PC-9 (cell line): ENCODE results near the gene SCIN. TPM values are rescaled to one million over a fixed set of nuclear protein-coding genes. Genes with fewer than 3 reads are reported as not detected.
A peak's percentile ranks its signal among the peaks of the same experiment; 100 is the strongest.

Experiments used
- BruUV-seq: library from RNA; stranded (reverse); fragments of 400-500 nt; replicated peaks from 2 replicates; lab custom pipeline; 2021; lab: Mats Ljungman, UMichigan
- CTCF ChIA-PET: fragments of 300-600 bp; sonication (Branson Sonifier 250); formaldehyde crosslinking; loops from one replicate; lab custom pipeline; 2022; ENCODE audit warnings: antibody characterized with exemption; lab: Charles Lee
- POLR2A ChIA-PET: fragments of 300-600 bp; sonication (Branson Sonifier 250); formaldehyde crosslinking; loops from one replicate; lab custom pipeline; 2022; ENCODE audit warnings: antibody characterized with exemption; ENCODE audit not compliant: unreplicated experiment; lab: Charles Lee
- DNase-seq, 2 experiments: peaks; one replicate each; pipeline versions ENCODE4 v3.0.0 to v3.0.0-alpha.2; 2015 to 2022; ENCODE audit warnings: mixed read lengths in 1 of 2
- H2AFZ ChIP-seq: fragments of 200-600 bp; sonication (generic); 2 replicates; pipeline ENCODE4 v1.8.1; 2017; ENCODE audit warnings: antibody characterized with exemption
- H3F3A ChIP-seq: fragments of 200-600 bp; sonication (generic); 2 replicates; pipeline ENCODE4 v1.8.1; 2017; ENCODE audit warnings: antibody characterized with exemption, mild to moderate bottlenecking, low read depth; ENCODE audit not compliant: insufficient read depth
- H3K27ac ChIP-seq: fragments of 200-600 bp; sonication (generic); 2 replicates; pipeline ENCODE4 v1.6.1; 2016; ENCODE audit warnings: mixed run types
- H3K27me3 ChIP-seq: fragments of 200-600 bp; sonication (generic); 2 replicates; pipeline ENCODE4 v1.6.1; 2016; ENCODE audit warnings: low read depth, mixed run types; ENCODE audit not compliant: insufficient read depth
- H3K36me3 ChIP-seq: fragments of 200-600 bp; sonication (generic); 2 replicates; pipeline ENCODE4 v1.6.1; 2016; ENCODE audit warnings: low read depth, mixed run types
- H3K4me1 ChIP-seq: fragments of 200-600 bp; sonication (generic); replicated peaks from 2 replicates; pipeline ENCODE4 v1.6.1; 2016; ENCODE audit warnings: mixed run types; ENCODE audit not compliant: insufficient read depth
- H3K4me2 ChIP-seq: fragments of 200-600 bp; sonication (generic); 2 replicates; pipeline ENCODE4 v1.6.1; 2017; ENCODE audit warnings: mixed run types
- H3K4me3 ChIP-seq: fragments of 200-600 bp; sonication (generic); 2 replicates; pipeline ENCODE4 v1.6.1; 2016; ENCODE audit warnings: mixed run types
- H3K79me2 ChIP-seq: fragments of 200-600 bp; sonication (generic); 2 replicates; pipeline ENCODE4 v1.6.1; 2017; ENCODE audit warnings: low read depth, mixed run types
- H3K9me2 ChIP-seq: fragments of 200-600 bp; sonication (generic); 2 replicates; pipeline ENCODE4 v1.8.1; 2017; ENCODE audit warnings: mild to moderate bottlenecking; ENCODE audit not compliant: insufficient read depth
- H3K9me3 ChIP-seq: fragments of 200-600 bp; sonication (generic); 2 replicates; pipeline ENCODE4 v1.8.1; 2016; ENCODE audit warnings: low read depth; ENCODE audit not compliant: insufficient read depth
- H4K20me1 ChIP-seq: fragments of 200-600 bp; sonication (generic); 2 replicates; pipeline ENCODE4 v1.8.1; 2017; ENCODE audit not compliant: insufficient read depth
- CTCF ChIP-seq: fragments of 200-600 bp; sonication (generic); conservative IDR thresholded peaks from 2 replicates; pipeline ENCODE4 v1.6.1; 2017; ENCODE audit warnings: mixed run types, antibody characterized with exemption, mild to moderate bottlenecking, moderate library complexity
- EZH2 ChIP-seq: fragments of 200-600 bp; sonication (generic); IDR thresholded peaks from 2 replicates; pipeline ENCODE4 v1.8.0; 2017; ENCODE audit warnings: antibody characterized with exemption, low read depth
- intact Hi-C: fragments of 100-400 bp; cut with micrococcal nuclease; formaldehyde crosslinking; loops from one replicate; pipeline ENCODE4 v1.10.0; 2022; ENCODE audit not compliant: unreplicated experiment
- total RNA-seq: library from RNA; stranded (reverse); gene quantifications from 2 replicates; pipeline ENCODE4 v1.2.3, GENCODE V29; 2021

The SCIN gene
- total RNA-seq, 1 experiment from 2014 or later: 0.92 TPM

- no peaks in the 10 kb centered on the region for H3K36me3 ChIP-seq
- no peaks in the 10 kb centered on the region for H3K9me2 ChIP-seq
- H3K9me3 ChIP-seq: no peaks in the 10 kb centered on the region; the same call in 1 of the 2 replicates
- BruUV-seq: no TSS peak
- POLR2A ChIA-PET: interaction anchor here (0.6 to 0.9 kb wide), 5 partner anchors 11 to 375 kb away, joined by 3 to 6 read pairs (median 3); partner anchors contain the start of gene ARL4A
- no peaks in the 10 kb centered on the region for H4K20me1 ChIP-seq
- peak overlapping the region; percentile 51 for H3K27ac ChIP-seq
- no peak overlapping the region for H2AFZ ChIP-seq
- peak overlapping the region; percentile 34 for H3K4me2 ChIP-seq
- peaks cover 34% of the 10 kb centered on the region for H3K4me1 ChIP-seq
- no peak overlapping the region for H3K4me3 ChIP-seq
- peak; percentile 80 to 92 for DNase-seq
- TF ChIP-seq EZH2 (no peak), CTCF (no peak)
- intact Hi-C loops: loop anchor here (1.0 kb wide), 1 partner anchor 40 kb away; the partner anchor contains the start of gene ARL4A
- H3K27me3 ChIP-seq: no peaks in the 10 kb centered on the region
- CTCF ChIA-PET: interaction anchor here (2.0 kb wide), 1 partner anchor 39 kb away, joined by 14 read pairs; the partner anchor contains the start of gene ARL4A
- peaks cover 16% of the 10 kb centered on the region; the same call in 1 of the 2 replicates for H3F3A ChIP-seq
- no peaks in the 10 kb centered on the region for H3K79me2 ChIP-seq
These were observed 77.1 kb downstream of the SCIN start for GRCh38 chr7:12647364-12648219.

- intact Hi-C loops: loop anchor here (1.0 kb wide), 1 partner anchor 12 kb away; no protein-coding TSS in a partner anchor
- H3F3A ChIP-seq: peaks cover 16% of the 10 kb centered on the region; the same call in 1 of the 2 replicates
- H3K27me3 ChIP-seq: no peaks in the 10 kb centered on the region
- H4K20me1 ChIP-seq: no peaks in the 10 kb centered on the region
- no TSS peak for BruUV-seq
- POLR2A ChIA-PET: interaction anchor here (0.5 to 1.2 kb wide), 2 partner anchors 37 to 382 kb away, joined by 12 to 18 read pairs; no protein-coding TSS in a partner anchor
- no peaks in the 10 kb centered on the region; the same call in 1 of the 2 replicates for H3K9me3 ChIP-seq
- H3K9me2 ChIP-seq: no peaks in the 10 kb centered on the region
- H3K4me1 ChIP-seq: peaks cover 34% of the 10 kb centered on the region
- H3K27ac ChIP-seq: 0 out of 2 replicates have a peak overlapping the region, but pooled peaks have one; percentile 2
- CTCF ChIA-PET: interaction anchor here (2.0 kb wide), 1 partner anchor 38 kb away, joined by 14 read pairs; the partner anchor contains the start of gene ARL4A
- DNase-seq: no peak
- no peak overlapping the region for H2AFZ ChIP-seq
- no peaks in the 10 kb centered on the region for H3K79me2 ChIP-seq
- TF ChIP-seq CTCF (no peak), EZH2 (no peak)
- H3K4me2 ChIP-seq: 0 out of 2 replicates have a peak overlapping the region, but pooled peaks have one; percentile 12
- H3K4me3 ChIP-seq: no peak overlapping the region
- H3K36me3 ChIP-seq: no peaks in the 10 kb centered on the region
These were observed 78.3 kb downstream of the SCIN start for GRCh38 chr7:12648704-12649261.

- no peaks in the 10 kb centered on the region for H3K79me2 ChIP-seq
- no peak overlapping the region for H2AFZ ChIP-seq
- H3K4me3 ChIP-seq: no peak overlapping the region
- no peaks in the 10 kb centered on the region for H3K27me3 ChIP-seq
- H3K4me1 ChIP-seq: peaks cover 34% of the 10 kb centered on the region
- ChIA-PET CTCF (no interaction called here), POLR2A (interaction anchor here (0.5 to 1.2 kb wide), 3 partner anchors 37 to 401 kb away, joined by 4 to 18 read pairs (median 12); no protein-coding TSS in a partner anchor)
- H3K9me3 ChIP-seq: no peaks in the 10 kb centered on the region; the same call in 1 of the 2 replicates
- peaks cover 16% of the 10 kb centered on the region; the same call in 1 of the 2 replicates for H3F3A ChIP-seq
- DNase-seq: peak in 1 of 2 experiments; percentile 72
- BruUV-seq: no TSS peak
- no peaks in the 10 kb centered on the region for H3K36me3 ChIP-seq
- no peak for TF ChIP-seq CTCF
- no peak for TF ChIP-seq EZH2
- no peaks in the 10 kb centered on the region for H3K9me2 ChIP-seq
- intact Hi-C loops: loop anchor here (1.0 kb wide), 1 partner anchor 11 kb away; no protein-coding TSS in a partner anchor
- H3K27ac ChIP-seq: 0 out of 2 replicates have a peak overlapping the region, but pooled peaks have one; percentile 2
- no peaks in the 10 kb centered on the region for H4K20me1 ChIP-seq
- H3K4me2 ChIP-seq: peak overlapping the region; percentile 12
These were observed 78.8 kb downstream of the SCIN start for GRCh38 chr7:12649348-12649747.
